ACC112 (cell line): ENCODE results near the gene GKN1.

ENCODE experiments used
- H2AFZ ChIP-seq: fragments of 200-600 bp; sonication (generic); one replicate; pipeline ENCODE4 v1.6.0; 2017; ENCODE audit warnings: antibody characterized with exemption, low read length; ENCODE audit not compliant: unreplicated experiment
- H3K27ac ChIP-seq: fragments of 200-600 bp; sonication (generic); 2 replicates; pipeline ENCODE4 v1.5.1; 2014; ENCODE audit warnings: low read depth, mild to moderate bottlenecking, antibody characterized with exemption, low read length, moderate library complexity
- H3K27me3 ChIP-seq: fragments of 200-600 bp; sonication (generic); 2 replicates; pipeline ENCODE4 v1.6.1; 2014; ENCODE audit warnings: mild to moderate bottlenecking, antibody characterized with exemption, low read length, moderate library complexity, mixed read lengths; ENCODE audit not compliant: insufficient read depth
- H3K36me3 ChIP-seq: fragments of 200-600 bp; sonication (generic); 2 replicates; pipeline ENCODE4 v1.6.1; 2016; ENCODE audit warnings: mild to moderate bottlenecking, antibody characterized with exemption, low read length, moderate library complexity, mixed read lengths; ENCODE audit not compliant: insufficient read depth
- H3K4me1 ChIP-seq: fragments of 200-600 bp; sonication (generic); one replicate; pipeline ENCODE4 v1.6.1; 2016; ENCODE audit warnings: low read length, mixed read lengths; ENCODE audit not compliant: insufficient read depth, unreplicated experiment, control insufficient read depth
- H3K4me3 ChIP-seq: fragments of 200-600 bp; sonication (generic); 2 replicates; pipeline ENCODE4 v1.5.1; 2014; ENCODE audit warnings: mild to moderate bottlenecking, low read depth, low read length
- H3K79me2 ChIP-seq: fragments of 200-600 bp; sonication (generic); one replicate; pipeline ENCODE4 v1.6.0; 2016; ENCODE audit warnings: low read length; ENCODE audit not compliant: control insufficient read depth, unreplicated experiment, insufficient read depth

Gene GKN1

DNA sequence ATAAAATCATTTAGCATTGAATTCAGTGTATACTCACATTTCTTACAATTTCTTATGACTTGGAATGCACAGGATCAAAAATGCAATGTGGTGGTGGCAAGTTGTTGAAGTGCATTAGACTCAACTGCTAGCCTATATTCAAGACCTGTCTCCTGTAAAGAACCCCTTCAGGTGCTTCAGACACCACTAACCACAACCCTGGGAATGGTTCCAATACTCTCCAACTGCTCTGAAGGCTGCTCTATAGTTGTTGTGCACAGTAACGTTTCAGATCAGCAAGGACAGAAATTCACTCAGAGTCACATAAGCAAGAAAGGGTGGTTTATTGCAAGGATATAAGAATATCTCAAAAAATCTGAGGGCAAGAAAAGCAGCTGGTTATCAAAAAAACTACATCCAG lies 6.5 kb downstream of the GKN1 start:
- H3K4me3 ChIP-seq = no peak overlapping the region
- no peaks in the 10 kb centered on the region for H3K79me2 ChIP-seq
- H3K27me3 ChIP-seq = no peaks in the 10 kb centered on the region
- H3K27ac ChIP-seq = no peak overlapping the region
- H2AFZ ChIP-seq = no peak overlapping the region
- no peaks in the 10 kb centered on the region for H3K36me3 ChIP-seq
- no peaks in the 10 kb centered on the region for H3K4me1 ChIP-seq

DNA sequence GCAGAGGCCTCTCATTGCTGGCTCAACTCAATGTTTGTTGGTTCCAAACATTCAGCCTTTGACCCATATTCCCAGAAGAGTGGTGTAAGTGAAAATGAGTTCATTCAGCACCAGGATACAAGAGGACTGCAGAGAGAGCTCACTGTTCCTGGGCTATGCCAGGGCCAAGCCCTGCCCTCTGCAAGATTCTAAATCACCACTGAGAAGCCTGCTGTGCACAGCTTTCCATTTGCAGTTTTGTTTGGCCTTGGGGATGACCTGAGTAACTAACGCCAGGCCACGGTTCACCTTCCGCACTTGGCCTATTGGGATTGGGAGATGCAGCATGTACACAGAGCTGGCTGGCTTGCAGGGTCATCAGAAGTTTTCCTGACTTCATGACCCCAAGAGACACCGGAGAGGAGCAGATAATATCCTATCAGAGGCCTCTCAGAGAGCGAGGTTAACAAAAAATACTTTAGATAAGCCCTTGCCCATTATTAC lies 12.6 kb downstream of the GKN1 start:
- Histone ChIP-seq H3K27me3 (no peaks in the 10 kb centered on the region), H3K79me2 (no peaks in the 10 kb centered on the region), H3K4me3 (no peak overlapping the region), H3K4me1 (no peaks in the 10 kb centered on the region), H2AFZ (no peak overlapping the region), H3K36me3 (no peaks in the 10 kb centered on the region), H3K27ac (no peak overlapping the region)

DNA sequence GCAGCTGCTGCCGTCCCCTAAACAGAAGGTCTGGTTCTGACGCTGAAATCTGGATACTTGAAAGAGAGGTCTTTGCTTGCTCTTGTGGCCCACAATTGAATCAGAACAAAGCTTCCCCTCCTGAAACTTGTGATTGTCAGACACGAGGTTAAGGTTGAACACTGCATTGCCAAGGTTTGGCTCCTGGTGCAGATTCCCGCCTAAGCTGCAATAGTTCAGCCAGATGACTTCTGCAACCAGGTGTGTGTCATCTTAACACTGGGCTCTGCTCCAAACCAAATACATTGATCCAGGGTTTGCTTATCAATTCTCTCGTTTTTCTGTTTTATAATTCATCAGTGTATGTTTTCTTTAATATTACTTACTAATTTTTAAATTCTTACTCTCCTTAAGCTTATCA lies 14.6 kb downstream of the GKN1 start:
- Histone ChIP-seq H3K27ac (no peak overlapping the region), H3K27me3 (no peaks in the 10 kb centered on the region), H3K4me3 (no peak overlapping the region), H2AFZ (no peak overlapping the region), H3K36me3 (no peaks in the 10 kb centered on the region), H3K79me2 (no peaks in the 10 kb centered on the region), H3K4me1 (no peaks in the 10 kb centered on the region)

DNA sequence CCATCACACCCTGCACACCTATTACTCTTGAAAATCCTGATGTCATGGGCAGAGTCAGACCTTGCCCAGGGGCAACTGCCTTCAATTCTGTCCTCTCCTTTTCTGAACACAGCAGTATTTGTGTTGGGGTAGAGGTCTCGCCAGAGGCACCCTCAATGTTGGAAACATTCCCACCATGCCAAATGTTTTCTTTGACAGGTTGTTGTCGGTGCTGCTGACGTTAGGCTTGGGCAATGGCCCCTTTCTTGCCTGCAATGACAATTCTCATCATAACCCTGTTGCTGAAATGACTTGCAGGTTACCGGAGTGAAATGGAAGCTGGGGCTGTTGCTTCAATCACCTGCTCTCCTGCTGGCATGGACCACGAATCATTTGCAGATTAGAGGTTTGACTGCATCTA lies 17.9 kb downstream of the GKN1 start:
- H2AFZ ChIP-seq = no peak overlapping the region
- no peaks in the 10 kb centered on the region for H3K36me3 ChIP-seq
- no peaks in the 10 kb centered on the region for H3K27me3 ChIP-seq
- peaks cover 18% of the 10 kb centered on the region for H3K4me1 ChIP-seq
- H3K79me2 ChIP-seq = no peaks in the 10 kb centered on the region
- no peak overlapping the region for H3K27ac ChIP-seq
- no peak overlapping the region for H3K4me3 ChIP-seq

DNA sequence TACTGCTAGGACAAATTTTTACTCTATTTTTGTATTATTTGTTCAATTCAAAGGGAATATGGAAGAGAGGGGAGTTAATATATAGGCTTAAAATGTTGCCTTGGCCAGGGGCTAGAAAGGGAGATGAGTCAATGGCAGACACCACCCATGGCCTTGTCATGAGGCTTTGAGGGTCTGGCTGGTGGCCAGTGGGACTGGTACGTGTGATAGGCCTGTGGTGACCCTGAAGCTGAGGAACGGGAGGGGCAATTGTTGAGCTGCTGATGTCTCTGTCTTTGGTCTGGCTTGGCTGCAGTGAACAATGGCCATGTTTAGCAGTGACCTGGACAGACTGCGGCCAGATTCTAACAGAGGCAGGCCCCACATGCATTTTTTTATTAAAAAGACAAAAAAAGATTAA lies 18.5 kb downstream of the GKN1 start:
- Histone ChIP-seq H2AFZ (no peak overlapping the region), H3K4me3 (no peak overlapping the region), H3K27me3 (no peaks in the 10 kb centered on the region), H3K27ac (no peak overlapping the region), H3K36me3 (no peaks in the 10 kb centered on the region), H3K79me2 (no peaks in the 10 kb centered on the region), H3K4me1 (peaks cover 18% of the 10 kb centered on the region)

- peaks cover 18% of the 10 kb centered on the region for H3K4me1 ChIP-seq
- no peak overlapping the region for H3K27ac ChIP-seq
- no peaks in the 10 kb centered on the region for H3K27me3 ChIP-seq
- no peak overlapping the region for H3K4me3 ChIP-seq
- H3K79me2 ChIP-seq = no peaks in the 10 kb centered on the region
- H3K36me3 ChIP-seq = no peaks in the 10 kb centered on the region
- no peak overlapping the region for H2AFZ ChIP-seq
These were observed 19.2 kb downstream of the GKN1 start for GRCh38 chr2:68993660-68994059.

DNA sequence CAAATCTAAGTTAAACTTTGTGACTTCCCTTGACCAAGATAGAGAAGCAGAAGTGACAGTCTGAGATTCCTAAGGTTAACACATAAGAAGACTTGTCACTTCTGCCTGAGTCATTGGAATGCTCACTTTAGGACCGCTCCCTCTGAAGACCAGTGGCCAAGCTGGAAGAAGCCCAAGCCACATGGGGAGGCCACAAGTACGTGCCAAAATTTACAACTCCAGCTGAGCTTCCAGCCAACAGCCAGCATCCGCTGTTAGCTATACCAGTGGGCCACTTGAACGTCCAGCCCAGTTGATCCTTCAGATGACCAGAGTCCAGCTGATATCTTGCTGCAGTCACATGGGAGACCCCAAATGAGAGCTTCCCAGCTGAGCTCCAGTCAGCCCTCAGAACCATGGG lies 20.4 kb downstream of the GKN1 start:
- no peak overlapping the region for H3K4me3 ChIP-seq
- no peaks in the 10 kb centered on the region for H3K27me3 ChIP-seq
- H2AFZ ChIP-seq = no peak overlapping the region
- peaks cover 18% of the 10 kb centered on the region for H3K4me1 ChIP-seq
- H3K79me2 ChIP-seq = no peaks in the 10 kb centered on the region
- no peaks in the 10 kb centered on the region for H3K36me3 ChIP-seq
- no peak overlapping the region for H3K27ac ChIP-seq

DNA sequence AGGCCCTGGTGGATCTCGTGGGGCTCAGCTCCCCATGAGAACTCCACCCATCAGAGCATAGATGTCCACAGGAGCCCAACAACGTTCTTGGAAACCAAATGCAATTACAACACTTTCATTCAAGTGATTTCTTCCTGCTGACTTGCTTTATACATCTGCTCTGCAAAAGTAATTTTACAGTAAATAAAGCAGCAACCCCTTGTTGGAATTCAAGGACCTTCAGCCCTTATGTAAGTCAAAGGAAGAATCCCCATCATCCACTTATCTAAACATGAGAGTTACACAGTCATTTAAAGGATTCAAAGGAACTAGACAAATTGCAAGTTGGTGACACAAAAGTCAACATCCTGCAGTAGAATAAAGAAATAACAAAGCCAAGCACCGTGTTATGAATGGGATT lies 21.5 kb downstream of the GKN1 start:
- Histone ChIP-seq H3K4me3 (no peak overlapping the region), H2AFZ (no peak overlapping the region), H3K36me3 (no peaks in the 10 kb centered on the region), H3K27me3 (no peaks in the 10 kb centered on the region), H3K4me1 (peaks cover 18% of the 10 kb centered on the region), H3K27ac (no peak overlapping the region), H3K79me2 (no peaks in the 10 kb centered on the region)

- Histone ChIP-seq H3K4me1 (peaks cover 18% of the 10 kb centered on the region), H3K27me3 (no peaks in the 10 kb centered on the region; the same call in 1 of the 2 replicates), H3K27ac (no peak overlapping the region), H2AFZ (no peak overlapping the region), H3K4me3 (no peak overlapping the region), H3K79me2 (no peaks in the 10 kb centered on the region), H3K36me3 (no peaks in the 10 kb centered on the region)
These were observed 23.0 kb downstream of the GKN1 start for GRCh38 chr2:68997401-68997800.

DNA sequence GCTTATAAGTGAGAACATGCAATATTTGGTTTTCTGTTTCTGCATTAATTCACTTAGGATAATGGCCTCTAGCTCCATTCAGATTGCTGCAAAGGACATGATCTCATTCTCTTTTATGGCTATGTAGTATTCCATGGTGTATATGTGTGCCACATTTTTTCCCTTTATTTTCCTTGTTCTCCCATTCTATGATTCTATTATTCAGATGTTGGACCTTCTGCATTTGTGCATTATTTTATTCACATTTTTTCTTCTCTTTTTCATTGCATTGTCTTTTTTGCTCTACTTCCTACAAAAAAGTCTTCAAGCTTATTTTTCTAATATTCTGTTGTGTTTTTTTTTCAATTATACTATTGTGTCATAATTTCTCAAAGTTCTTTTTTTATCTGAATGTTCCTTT lies 27.4 kb downstream of the GKN1 start:
- H2AFZ ChIP-seq = no peak overlapping the region
- H3K27me3 ChIP-seq = no peaks in the 10 kb centered on the region; the same call in 1 of the 2 replicates
- H3K4me3 ChIP-seq = no peak overlapping the region
- H3K79me2 ChIP-seq = no peaks in the 10 kb centered on the region
- no peaks in the 10 kb centered on the region for H3K4me1 ChIP-seq
- no peak overlapping the region for H3K27ac ChIP-seq
- no peaks in the 10 kb centered on the region; the same call in 1 of the 2 replicates for H3K36me3 ChIP-seq

GRCh38 chr2:69003731-69004130 lies 29.3 kb downstream of the GKN1 start:
- Histone ChIP-seq H3K27me3 (no peaks in the 10 kb centered on the region; the same call in 1 of the 2 replicates), H3K4me3 (no peak overlapping the region), H3K36me3 (no peaks in the 10 kb centered on the region; the same call in 1 of the 2 replicates), H2AFZ (no peak overlapping the region), H3K79me2 (no peaks in the 10 kb centered on the region), H3K27ac (no peak overlapping the region), H3K4me1 (no peaks in the 10 kb centered on the region)
